Activated T-cell treated with anti-CD3 and anti-CD28 coated beads for 1 hour (primary cell): ENCODE data around the gene BCHE.
"Not testable (repeated sequence)": the region's sequence is repeated elsewhere in the genome, so short reads cannot be mapped to it uniquely, and the experiment has no call there.

ENCODE experiments used
- DNase-seq: peaks from one replicate; pipeline ENCODE4 v3.0.0-alpha.2; 2020; ENCODE audit warnings: low read depth

Gene BCHE

DNA sequence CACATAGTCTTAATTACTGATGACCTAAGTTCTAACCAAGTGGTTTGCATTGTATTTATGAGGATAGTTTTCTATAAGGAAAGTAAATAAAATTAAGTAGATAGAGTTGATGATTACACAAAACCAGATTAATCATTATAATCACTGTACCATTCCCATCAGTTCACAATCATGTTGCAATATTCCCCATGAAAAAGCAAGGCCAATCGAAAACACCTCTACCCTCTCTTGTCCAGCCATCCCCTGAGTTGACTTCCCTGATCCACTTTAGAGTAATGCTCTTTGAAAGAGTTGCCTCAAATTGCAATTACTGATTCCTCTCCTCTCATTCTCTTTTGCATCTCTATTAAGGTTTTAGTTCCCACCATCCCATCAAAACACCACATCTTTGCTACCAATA is 21.0 kb downstream of the BCHE start:
- DNase-seq, result no peak

- DNase-seq, result no peak
Observed at GRCh38 chr3:165815682-165816081, 21.5 kb downstream of the BCHE start.

DNA sequence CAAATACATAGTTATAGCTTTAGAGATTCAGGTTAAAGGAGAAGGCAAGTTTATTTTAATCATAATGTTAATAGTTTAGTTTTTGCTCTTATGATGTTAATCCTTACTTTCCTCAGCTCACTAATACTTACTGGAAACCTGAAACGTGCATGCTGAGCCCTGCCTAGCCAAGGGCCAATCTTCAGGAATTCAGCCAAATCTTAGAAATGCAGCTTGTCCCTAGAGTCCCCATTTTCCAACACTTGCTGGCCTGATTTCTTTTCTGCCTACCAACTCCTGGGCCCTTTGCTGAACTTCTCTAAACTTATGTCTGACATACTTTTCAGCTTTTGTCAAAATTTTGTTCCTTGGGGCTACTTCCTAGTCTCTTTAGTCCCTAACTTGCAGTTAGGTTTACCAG is 22.8 kb downstream of the BCHE start:
- DNase-seq, result no peak

- not testable (repeated sequence) for DNase-seq
Observed at GRCh38 chr3:165807937-165808336, 29.3 kb downstream of the BCHE start.

- no peak for DNase-seq
Observed at GRCh38 chr3:165805946-165806561, 31.2 kb downstream of the BCHE start.

DNA sequence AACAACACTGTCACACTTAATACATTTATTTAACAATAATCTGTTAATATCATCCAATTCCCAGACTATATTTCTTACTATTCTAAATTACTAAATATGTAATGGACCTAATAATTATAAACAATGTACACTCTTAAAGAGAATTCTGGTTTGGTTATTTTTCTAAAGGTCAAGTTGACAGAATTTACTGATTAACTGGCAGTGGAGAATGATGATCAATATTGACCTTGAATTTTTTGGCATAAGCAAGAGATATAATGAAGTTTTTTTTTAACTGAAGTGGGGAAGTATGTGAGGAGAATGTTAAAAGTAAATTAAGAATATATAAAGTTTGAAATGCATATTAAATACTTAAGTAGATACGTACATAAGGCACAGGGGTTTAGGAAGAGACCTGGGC is 33.8 kb downstream of the BCHE start:
- no peak for DNase-seq

GRCh38 chr3:165800970-165801369 is 36.3 kb downstream of the BCHE start:
- no peak for DNase-seq

GRCh38 chr3:165799026-165799425 is 38.2 kb downstream of the BCHE start:
- DNase-seq, result no peak

DNA sequence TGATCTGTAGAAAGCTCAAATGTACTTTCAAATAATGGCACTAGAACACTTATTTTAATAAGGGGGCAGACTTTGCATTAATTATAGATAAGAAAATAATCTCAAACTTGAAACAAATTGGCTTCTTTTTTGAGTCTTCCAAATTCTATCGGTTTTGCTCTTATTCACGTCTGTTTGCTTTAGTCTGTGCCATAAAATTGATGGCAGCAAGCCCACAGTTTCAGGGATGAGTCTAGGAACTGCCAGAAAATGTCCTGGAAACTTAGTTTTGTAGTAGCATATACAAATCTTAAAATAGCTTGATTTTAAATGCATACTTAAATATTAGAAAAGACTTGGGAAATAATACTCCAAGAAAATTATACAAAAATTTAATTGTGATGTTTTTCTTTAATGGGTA is 39.7 kb downstream of the BCHE start:
- no peak for DNase-seq

DNA sequence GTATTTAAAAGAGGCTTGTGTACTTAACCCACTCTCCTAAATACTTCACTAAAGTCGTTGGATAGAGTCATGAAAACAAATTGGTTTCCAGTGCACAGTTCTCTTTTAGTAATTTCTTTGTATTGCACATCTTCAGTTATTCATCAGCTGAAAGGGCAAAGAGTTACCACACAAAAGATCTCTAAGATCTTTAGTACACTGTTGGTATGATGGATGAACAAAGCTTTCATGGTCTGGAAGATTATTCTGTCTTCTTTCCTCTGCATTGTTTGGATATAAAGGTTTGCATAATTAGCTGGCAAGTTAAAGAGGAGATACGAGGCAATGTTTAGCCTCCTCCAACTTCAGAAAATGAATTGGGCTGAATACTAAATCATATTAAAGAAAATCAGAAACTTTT is 40.5 kb downstream of the BCHE start:
- no peak for DNase-seq

GRCh38 chr3:165788531-165788930 is 48.7 kb downstream of the BCHE start:
- DNase-seq, result no peak

DNA sequence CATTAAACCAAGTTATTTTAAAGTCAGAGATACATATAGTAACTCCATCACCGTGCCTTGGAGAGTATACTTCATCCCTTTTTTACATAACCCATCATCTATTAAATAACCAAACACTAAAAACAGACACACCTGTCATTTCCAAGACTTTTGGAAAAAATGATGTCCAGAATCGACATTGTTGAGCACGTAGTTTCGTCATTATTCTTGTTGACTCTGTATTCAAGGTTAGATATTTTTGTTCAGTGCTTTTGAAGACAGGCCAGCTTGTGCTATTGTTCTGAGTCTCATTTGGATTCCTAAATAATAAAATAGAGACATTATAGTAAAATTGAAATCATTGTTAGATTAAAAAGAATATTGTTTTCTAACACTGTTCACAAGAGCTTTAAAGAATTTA is 51.2 kb downstream of the BCHE start:
- no peak for DNase-seq

GRCh38 chr3:165784337-165784736 is 52.9 kb downstream of the BCHE start:
- no peak for DNase-seq

GRCh38 chr3:165783383-165783782 is 53.8 kb downstream of the BCHE start:
- DNase-seq, result no peak

DNA sequence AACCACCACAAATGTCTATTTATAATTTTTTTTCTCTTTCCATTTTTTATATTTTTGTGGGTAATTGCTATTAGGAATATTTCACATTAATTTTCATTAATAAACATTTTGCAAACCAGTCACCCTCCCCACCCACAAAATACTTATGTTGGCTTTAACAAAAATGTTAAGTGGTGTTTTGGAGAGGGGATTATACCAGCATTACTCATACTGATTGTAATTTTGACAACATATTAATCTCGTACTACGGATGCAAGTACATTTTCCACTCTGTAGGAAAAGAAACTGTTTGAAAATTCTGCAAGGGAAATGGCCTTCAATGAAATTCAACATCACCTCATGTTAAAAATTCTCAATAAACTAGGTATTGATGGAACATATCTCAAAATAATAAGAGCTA is 58.3 kb downstream of the BCHE start:
- no peak for DNase-seq

DNA sequence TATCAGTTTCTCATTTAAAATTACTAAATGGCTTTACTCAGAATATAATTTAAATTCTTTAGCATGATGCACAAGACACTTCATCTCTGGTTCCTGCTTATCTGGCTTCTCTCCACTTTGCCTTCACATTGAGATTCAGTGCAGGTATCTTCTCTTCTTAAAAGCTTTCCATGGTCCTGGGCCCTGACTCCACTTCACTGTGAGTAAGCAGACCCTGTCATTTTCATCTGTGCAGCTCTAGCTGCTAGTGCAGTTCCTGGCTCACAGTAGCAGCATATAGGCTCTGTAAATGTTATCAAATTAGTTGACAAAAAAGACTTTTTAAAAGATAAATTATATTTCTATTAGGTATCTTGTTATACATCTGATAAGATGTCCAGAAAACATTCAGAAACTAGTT is 58.8 kb downstream of the BCHE start:
- DNase-seq, result no peak

- DNase-seq, result no peak
Observed at GRCh38 chr3:165775824-165776223, 61.4 kb downstream of the BCHE start.

DNA sequence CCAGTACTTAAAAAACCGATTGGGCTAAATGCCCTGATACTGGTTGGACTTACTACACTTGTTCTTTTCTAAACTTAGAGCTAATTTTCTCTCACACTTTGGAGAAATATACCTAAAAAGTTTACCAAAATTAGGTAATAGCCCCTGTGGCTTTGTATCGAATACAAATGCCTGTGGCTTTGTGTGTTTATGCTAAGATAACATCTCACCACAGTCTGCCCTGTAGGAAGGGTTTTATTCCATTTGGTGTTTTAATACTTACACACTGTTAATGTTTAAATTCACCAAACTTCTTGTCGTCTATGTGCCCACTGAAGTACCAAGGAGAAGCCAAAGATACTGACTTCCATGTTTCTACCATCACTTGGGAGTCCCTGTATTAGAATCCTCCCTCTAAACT is 66.4 kb downstream of the BCHE start:
- DNase-seq, result no peak

- DNase-seq, result no peak
Observed at GRCh38 chr3:165768680-165769079, 68.5 kb downstream of the BCHE start.

DNA sequence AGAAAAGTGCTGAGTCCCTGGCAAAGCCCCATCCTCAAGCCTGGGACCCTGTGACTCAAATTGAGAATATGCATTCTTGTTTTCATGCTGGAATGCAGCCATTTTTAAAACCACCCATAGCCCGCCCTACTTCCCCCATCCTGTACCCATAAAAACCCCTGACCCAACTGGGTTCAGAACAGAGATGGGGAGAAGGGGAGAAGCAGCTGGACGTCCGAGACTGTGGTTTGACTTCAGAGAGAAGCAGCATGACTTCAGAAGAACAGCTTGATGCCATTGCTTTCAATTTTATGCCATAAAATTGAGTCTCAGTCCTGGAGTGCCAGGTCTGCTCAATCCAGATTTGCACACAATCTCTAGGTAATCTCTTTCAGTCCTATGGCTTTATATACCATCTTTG is 78.2 kb downstream of the BCHE start:
- no peak for DNase-seq

- DNase-seq, result no peak
Observed at GRCh38 chr3:165755571-165755970, 81.7 kb downstream of the BCHE start.

DNA sequence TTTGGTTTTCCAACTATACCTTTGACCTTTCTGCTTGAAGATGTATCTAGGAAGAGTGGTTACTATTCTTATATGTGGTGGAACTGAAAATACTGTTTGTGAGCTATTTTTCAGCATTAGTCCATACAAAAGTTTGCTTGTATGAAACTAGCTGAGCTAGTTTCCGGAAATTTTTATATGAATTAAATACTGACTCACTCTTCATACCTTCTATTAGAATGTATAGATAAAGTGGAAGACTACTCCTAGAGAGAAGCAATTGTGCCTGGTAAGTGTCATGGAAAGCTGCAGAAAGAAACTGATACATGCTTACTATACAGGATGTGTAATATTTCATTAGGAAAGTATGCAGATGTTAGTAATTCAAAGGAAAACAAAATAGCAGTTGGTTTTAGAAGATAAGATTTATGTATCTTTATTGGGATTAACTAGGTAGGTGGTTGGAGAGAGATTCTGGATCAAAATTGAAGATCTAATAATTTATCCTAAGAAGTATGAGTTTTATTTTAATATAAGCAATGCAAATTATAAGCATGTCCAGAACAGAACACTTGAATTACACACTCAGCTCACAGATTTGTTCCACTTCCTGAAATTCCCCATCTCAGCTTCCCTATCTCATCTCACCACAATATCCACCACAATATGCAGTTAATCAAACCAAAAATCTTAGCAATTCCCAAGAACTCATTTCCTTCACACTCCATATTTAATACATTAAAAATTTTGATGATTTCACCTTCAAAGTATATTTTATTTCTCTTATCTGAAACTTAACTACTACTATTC is 82.8 kb downstream of the BCHE start:
- DNase-seq, result no peak

GRCh38 chr3:165753560-165753959 is 83.7 kb downstream of the BCHE start:
- no peak for DNase-seq

GRCh38 chr3:165751637-165752036 is 85.6 kb downstream of the BCHE start:
- no peak for DNase-seq
